ENCODE measurements around the gene PCNX4. TPM values are rescaled to one million over a fixed set of nuclear protein-coding genes. Genes with fewer than 3 reads are reported as not detected.
"Not testable (repeated sequence)": the region's sequence is repeated elsewhere in the genome, so short reads cannot be mapped to it uniquely, and the experiment has no call there.

The PCNX4 gene
- total and polyA plus RNA-seq, 4 donors = 79.9 to 110 (median 93.4) TPM

GRCh38 chr14:60097974-60098373, 6.3 kb downstream of the PCNX4 start:
- Histone ChIP-seq H3K4me3 (ENCODE audit: low read depth, low read length) (no peak overlapping the region), H3K9me3 (ENCODE audit: control insufficient read depth, insufficient read depth, low read length) (no peaks in the 10 kb centered on the region), H3K27ac (ENCODE audit: low read depth, low read length) (no peak overlapping the region), H3K4me1 (ENCODE audit: control insufficient read depth, insufficient read depth, low read length) (peaks cover 5% of the 10 kb centered on the region), H3K36me3 (ENCODE audit: control insufficient read depth, insufficient read depth, low read length) (no peaks in the 10 kb centered on the region), H3K27me3 (ENCODE audit: control insufficient read depth, insufficient read depth, low read length) (no peaks in the 10 kb centered on the region)
- WGBS (ENCODE audit: insufficient coverage) = 98% methylated on average over 6 of the region's 6 CpGs
- DNase-seq (ENCODE audit: low read depth in 4 of 6, low spot score in 6 of 6) = no peak

- H3K27ac ChIP-seq (ENCODE audit: low read depth, low read length); H3K36me3 ChIP-seq (ENCODE audit: control insufficient read depth, insufficient read depth, low read length); H3K27me3 ChIP-seq (ENCODE audit: control insufficient read depth, insufficient read depth, low read length); H3K4me1 ChIP-seq (ENCODE audit: control insufficient read depth, insufficient read depth, low read length); H3K4me3 ChIP-seq (ENCODE audit: low read depth, low read length); DNase-seq (ENCODE audit: low read depth in 4 of 6, low spot score in 6 of 6); H3K9me3 ChIP-seq (ENCODE audit: control insufficient read depth, insufficient read depth, low read length): not testable (repeated sequence)
- WGBS (ENCODE audit: insufficient coverage) = 100% methylated on average over 4 of the region's 7 CpGs
These were observed 8.1 kb downstream of the PCNX4 start for GRCh38 chr14:60099855-60100254.

GRCh38 chr14:60101786-60102185, 10.1 kb downstream of the PCNX4 start:
- no peak for DNase-seq (ENCODE audit: low read depth in 4 of 6, low spot score in 6 of 6)
- Histone ChIP-seq H3K36me3 (ENCODE audit: control insufficient read depth, insufficient read depth, low read length) (no peaks in the 10 kb centered on the region), H3K4me3 (ENCODE audit: low read depth, low read length) (no peak overlapping the region), H3K9me3 (ENCODE audit: control insufficient read depth, insufficient read depth, low read length) (no peaks in the 10 kb centered on the region), H3K27me3 (ENCODE audit: control insufficient read depth, insufficient read depth, low read length) (no peaks in the 10 kb centered on the region), H3K4me1 (ENCODE audit: control insufficient read depth, insufficient read depth, low read length) (no peaks in the 10 kb centered on the region), H3K27ac (ENCODE audit: low read depth, low read length) (no peak overlapping the region)
- WGBS (ENCODE audit: insufficient coverage) = no CpG with 5 or more reads among the region's 1 CpG

GRCh38 chr14:60102389-60102788, 10.7 kb downstream of the PCNX4 start:
- Histone ChIP-seq H3K36me3 (ENCODE audit: control insufficient read depth, insufficient read depth, low read length) (no peaks in the 10 kb centered on the region), H3K27ac (ENCODE audit: low read depth, low read length) (no peak overlapping the region), H3K9me3 (ENCODE audit: control insufficient read depth, insufficient read depth, low read length) (no peaks in the 10 kb centered on the region), H3K4me1 (ENCODE audit: control insufficient read depth, insufficient read depth, low read length) (no peaks in the 10 kb centered on the region), H3K27me3 (ENCODE audit: control insufficient read depth, insufficient read depth, low read length) (no peaks in the 10 kb centered on the region), H3K4me3 (ENCODE audit: low read depth, low read length) (no peak overlapping the region)
- DNase-seq (ENCODE audit: low read depth in 4 of 6, low spot score in 6 of 6) = no peak
- no CpG with 5 or more reads among the region's 2 CpGs for WGBS (ENCODE audit: insufficient coverage)

- DNase-seq (ENCODE audit: low read depth in 4 of 6, low spot score in 6 of 6) = no peak
- no peak overlapping the region for H3K4me3 ChIP-seq (ENCODE audit: low read depth, low read length)
- no peaks in the 10 kb centered on the region for H3K36me3 ChIP-seq (ENCODE audit: control insufficient read depth, insufficient read depth, low read length)
- no peaks in the 10 kb centered on the region for H3K27me3 ChIP-seq (ENCODE audit: control insufficient read depth, insufficient read depth, low read length)
- whole genome bisulfite sequencing (ENCODE audit: insufficient coverage) = no CpG with 5 or more reads among the region's 2 CpGs
- H3K9me3 ChIP-seq (ENCODE audit: control insufficient read depth, insufficient read depth, low read length) = no peaks in the 10 kb centered on the region
- no peak overlapping the region for H3K27ac ChIP-seq (ENCODE audit: low read depth, low read length)
- H3K4me1 ChIP-seq (ENCODE audit: control insufficient read depth, insufficient read depth, low read length) = no peaks in the 10 kb centered on the region
These were observed 14.6 kb downstream of the PCNX4 start for GRCh38 chr14:60106339-60106738.

- 60% methylated on average over 1 of the region's 4 CpGs for WGBS (ENCODE audit: insufficient coverage)
- DNase-seq (ENCODE audit: low read depth in 4 of 6, low spot score in 6 of 6) = no peak
- Histone ChIP-seq H3K36me3 (ENCODE audit: control insufficient read depth, insufficient read depth, low read length) (no peaks in the 10 kb centered on the region), H3K27me3 (ENCODE audit: control insufficient read depth, insufficient read depth, low read length) (no peaks in the 10 kb centered on the region), H3K27ac (ENCODE audit: low read depth, low read length) (no peak overlapping the region), H3K9me3 (ENCODE audit: control insufficient read depth, insufficient read depth, low read length) (no peaks in the 10 kb centered on the region), H3K4me1 (ENCODE audit: control insufficient read depth, insufficient read depth, low read length) (no peaks in the 10 kb centered on the region), H3K4me3 (ENCODE audit: low read depth, low read length) (no peak overlapping the region)
These were observed 15.8 kb downstream of the PCNX4 start for GRCh38 chr14:60107477-60107876.

- DNase-seq (ENCODE audit: low read depth in 4 of 6, low spot score in 6 of 6) = no peak
- no peaks in the 10 kb centered on the region for H3K27me3 ChIP-seq (ENCODE audit: control insufficient read depth, insufficient read depth, low read length)
- H3K27ac ChIP-seq (ENCODE audit: low read depth, low read length) = no peak overlapping the region
- no CpG with 5 or more reads among the region's 2 CpGs for WGBS (ENCODE audit: insufficient coverage)
- peaks cover 4% of the 10 kb centered on the region for H3K36me3 ChIP-seq (ENCODE audit: control insufficient read depth, insufficient read depth, low read length)
- H3K4me3 ChIP-seq (ENCODE audit: low read depth, low read length) = no peak overlapping the region
- H3K9me3 ChIP-seq (ENCODE audit: control insufficient read depth, insufficient read depth, low read length) = no peaks in the 10 kb centered on the region
- H3K4me1 ChIP-seq (ENCODE audit: control insufficient read depth, insufficient read depth, low read length) = no peaks in the 10 kb centered on the region
These were observed 20.0 kb downstream of the PCNX4 start for GRCh38 chr14:60111732-60112131.

- Histone ChIP-seq H3K27me3 (ENCODE audit: control insufficient read depth, insufficient read depth, low read length) (no peaks in the 10 kb centered on the region), H3K27ac (ENCODE audit: low read depth, low read length) (no peak overlapping the region), H3K4me1 (ENCODE audit: control insufficient read depth, insufficient read depth, low read length) (no peaks in the 10 kb centered on the region), H3K9me3 (ENCODE audit: control insufficient read depth, insufficient read depth, low read length) (no peaks in the 10 kb centered on the region), H3K36me3 (ENCODE audit: control insufficient read depth, insufficient read depth, low read length) (peaks cover 7% of the 10 kb centered on the region), H3K4me3 (ENCODE audit: low read depth, low read length) (no peak overlapping the region)
- no CpG with 5 or more reads among the region's 1 CpG for WGBS (ENCODE audit: insufficient coverage)
- no peak for DNase-seq (ENCODE audit: low read depth in 4 of 6, low spot score in 6 of 6)
These were observed 23.2 kb downstream of the PCNX4 start for GRCh38 chr14:60114881-60115280.

GRCh38 chr14:60116181-60116580, 24.5 kb downstream of the PCNX4 start:
- no peaks in the 10 kb centered on the region for H3K4me1 ChIP-seq (ENCODE audit: control insufficient read depth, insufficient read depth, low read length)
- no peak for DNase-seq (ENCODE audit: low read depth in 4 of 6, low spot score in 6 of 6)
- H3K27me3 ChIP-seq (ENCODE audit: control insufficient read depth, insufficient read depth, low read length) = no peaks in the 10 kb centered on the region
- H3K4me3 ChIP-seq (ENCODE audit: low read depth, low read length) = no peak overlapping the region
- H3K36me3 ChIP-seq (ENCODE audit: control insufficient read depth, insufficient read depth, low read length) = peaks cover 10% of the 10 kb centered on the region
- WGBS (ENCODE audit: insufficient coverage) = no CpG with 5 or more reads among the region's 4 CpGs
- H3K27ac ChIP-seq (ENCODE audit: low read depth, low read length) = no peak overlapping the region
- H3K9me3 ChIP-seq (ENCODE audit: control insufficient read depth, insufficient read depth, low read length) = no peaks in the 10 kb centered on the region

- Histone ChIP-seq H3K9me3 (ENCODE audit: control insufficient read depth, insufficient read depth, low read length) (peaks cover 2% of the 10 kb centered on the region), H3K27me3 (ENCODE audit: control insufficient read depth, insufficient read depth, low read length) (no peaks in the 10 kb centered on the region), H3K27ac (ENCODE audit: low read depth, low read length) (no peak overlapping the region), H3K4me1 (ENCODE audit: control insufficient read depth, insufficient read depth, low read length) (no peaks in the 10 kb centered on the region), H3K4me3 (ENCODE audit: low read depth, low read length) (no peak overlapping the region), H3K36me3 (ENCODE audit: control insufficient read depth, insufficient read depth, low read length) (peaks cover 22% of the 10 kb centered on the region)
- DNase-seq (ENCODE audit: low read depth in 4 of 6, low spot score in 6 of 6) = no peak
These were observed 34.2 kb downstream of the PCNX4 start for GRCh38 chr14:60125918-60126317.
